ENCODE results near the gene SLC34A3.
"Not testable (repeated sequence)": the region's sequence is repeated elsewhere in the genome, so short reads cannot be mapped to it uniquely, and the experiment has no call there.

SLC34A3 gene

GRCh38 chr9:137242269-137243203, 11.8 kb downstream of the SLC34A3 start:
- no peak for DNase-seq (ENCODE audit: low read depth)
- TF ChIP-seq, protein P1, sequence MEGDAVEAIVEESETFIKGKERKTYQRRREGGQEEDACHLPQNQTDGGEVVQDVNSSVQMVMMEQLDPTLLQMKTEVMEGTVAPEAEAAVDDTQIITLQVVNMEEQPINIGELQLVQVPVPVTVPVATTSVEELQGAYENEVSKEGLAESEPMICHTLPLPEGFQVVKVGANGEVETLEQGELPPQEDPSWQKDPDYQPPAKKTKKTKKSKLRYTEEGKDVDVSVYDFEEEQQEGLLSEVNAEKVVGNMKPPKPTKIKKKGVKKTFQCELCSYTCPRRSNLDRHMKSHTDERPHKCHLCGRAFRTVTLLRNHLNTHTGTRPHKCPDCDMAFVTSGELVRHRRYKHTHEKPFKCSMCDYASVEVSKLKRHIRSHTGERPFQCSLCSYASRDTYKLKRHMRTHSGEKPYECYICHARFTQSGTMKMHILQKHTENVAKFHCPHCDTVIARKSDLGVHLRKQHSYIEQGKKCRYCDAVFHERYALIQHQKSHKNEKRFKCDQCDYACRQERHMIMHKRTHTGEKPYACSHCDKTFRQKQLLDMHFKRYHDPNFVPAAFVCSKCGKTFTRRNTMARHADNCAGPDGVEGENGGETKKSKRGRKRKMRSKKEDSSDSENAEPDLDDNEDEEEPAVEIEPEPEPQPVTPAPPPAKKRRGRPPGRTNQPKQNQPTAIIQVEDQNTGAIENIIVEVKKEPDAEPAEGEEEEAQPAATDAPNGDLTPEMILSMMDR (conservative IDR thresholded peaks at IDR 0.05; ENCODE audit: low read depth, low read length) = no peak
- H3K4me3 ChIP-seq (ENCODE audit: low read length) = peak overlapping the region; percentile 77

GRCh38 chr9:137243266-137243625, 12.5 kb downstream of the SLC34A3 start:
- DNase-seq (ENCODE audit: low read depth) = not testable (repeated sequence)
- peak overlapping the region; percentile 77 for H3K4me3 ChIP-seq (ENCODE audit: low read length)

DNA sequence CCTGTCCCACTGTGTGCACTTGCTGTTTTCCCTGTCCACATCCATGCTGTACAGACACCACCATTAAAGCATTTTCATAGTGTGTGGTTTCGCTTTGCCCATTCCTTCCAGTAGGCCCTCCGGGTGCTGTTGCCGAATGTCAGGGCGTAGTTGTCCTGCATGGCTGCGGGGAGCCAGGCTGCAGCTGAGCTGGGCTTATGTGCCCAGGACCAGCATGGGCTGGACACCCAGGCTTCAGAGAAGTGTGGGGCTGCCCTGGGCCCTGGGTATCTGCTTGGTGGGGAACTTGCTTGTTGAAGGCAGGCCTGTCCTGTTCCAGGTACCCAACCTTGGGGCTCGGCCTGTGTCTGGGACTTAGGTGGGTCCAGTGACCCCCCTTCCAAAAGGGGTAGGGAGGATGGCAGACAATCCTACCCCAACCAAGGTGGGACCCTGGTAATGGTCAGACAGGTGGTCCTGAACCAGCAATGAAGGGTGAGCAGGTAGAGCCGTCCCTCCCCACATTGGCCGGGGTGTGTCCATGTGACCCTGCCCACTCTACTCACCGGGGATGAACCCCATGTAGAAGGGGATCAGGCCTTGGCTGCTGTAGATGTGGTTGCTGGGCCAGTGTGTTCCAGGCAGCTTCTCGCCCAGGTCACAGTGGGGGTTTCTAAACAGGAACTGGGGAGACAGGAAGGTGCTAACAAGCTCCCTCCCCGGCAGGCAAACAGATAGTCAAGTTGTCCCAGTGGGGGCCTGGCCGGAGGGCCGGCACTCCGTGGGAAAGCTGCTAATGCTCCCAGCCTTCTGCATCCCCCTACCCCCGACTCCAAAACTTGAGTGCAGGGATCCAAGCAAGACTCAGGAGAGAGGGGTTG, 13.2 kb downstream of the SLC34A3 start:
- TF ChIP-seq, protein P1 (conservative IDR thresholded peaks at IDR 0.05; ENCODE audit: low read depth, low read length) = no peak
- DNase-seq (ENCODE audit: low read depth) = no peak
- no peak overlapping the region for H3K4me3 ChIP-seq (ENCODE audit: low read length)

- H3K4me3 ChIP-seq (ENCODE audit: low read length) = no peak overlapping the region
- TF ChIP-seq, protein P1 (conservative IDR thresholded peaks at IDR 0.05; ENCODE audit: low read depth, low read length) = peak; percentile 3
- no peak for DNase-seq (ENCODE audit: low read depth)
Observed at GRCh38 chr9:137244486-137245449, 14.1 kb downstream of the SLC34A3 start.

- TF ChIP-seq, protein P1 (conservative IDR thresholded peaks at IDR 0.05; ENCODE audit: low read depth, low read length) = no peak
- H3K4me3 ChIP-seq (ENCODE audit: low read length) = no peak overlapping the region
- DNase-seq (ENCODE audit: low read depth) = no peak
Observed at GRCh38 chr9:137245450-137246421, 15.0 kb downstream of the SLC34A3 start.

GRCh38 chr9:137247135-137247915, 16.6 kb downstream of the SLC34A3 start:
- no peak for DNase-seq (ENCODE audit: low read depth)
- H3K4me3 ChIP-seq (ENCODE audit: low read length) = no peak overlapping the region
- TF ChIP-seq, protein P1 (conservative IDR thresholded peaks at IDR 0.05; ENCODE audit: low read depth, low read length) = no peak

Data from retinal pigment epithelial cell (primary cell).